ENCODE data around the gene MTX2.

Gene MTX2

GRCh38 chr2:176380341-176380740, 111.1 kb downstream of the MTX2 start:
- no peak for DNase-seq

GRCh38 chr2:176383100-176383499, 113.9 kb downstream of the MTX2 start:
- DNase-seq, result no peak

DNA sequence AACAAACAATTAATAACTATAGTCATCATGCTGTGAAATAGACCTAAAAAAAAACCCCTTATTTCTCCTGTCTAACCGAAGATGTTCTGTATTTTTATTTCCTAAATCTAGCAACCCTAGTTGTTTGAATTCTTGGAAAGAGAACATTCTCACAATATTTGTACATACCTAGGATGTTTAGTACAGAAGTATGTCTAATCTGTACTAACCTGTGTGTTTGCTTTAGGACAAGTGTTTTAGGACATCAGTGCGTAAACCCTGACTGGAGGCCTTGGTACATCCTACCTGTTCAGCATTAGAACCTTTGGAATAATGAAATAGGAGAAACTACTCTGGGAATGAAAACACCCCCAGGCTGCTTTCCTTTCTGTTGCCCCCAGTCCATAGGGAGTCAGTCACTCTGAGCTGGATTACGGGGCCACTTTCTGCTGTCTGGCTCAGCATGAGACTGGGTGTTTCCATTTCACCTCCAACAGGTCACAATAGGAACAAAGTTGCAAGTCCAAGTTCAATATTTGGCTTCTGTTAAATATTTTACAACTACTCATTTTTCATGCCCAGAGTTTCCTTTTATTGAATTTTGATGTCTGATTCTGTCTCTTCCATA, 114.7 kb downstream of the MTX2 start:
- no peak for DNase-seq

DNA sequence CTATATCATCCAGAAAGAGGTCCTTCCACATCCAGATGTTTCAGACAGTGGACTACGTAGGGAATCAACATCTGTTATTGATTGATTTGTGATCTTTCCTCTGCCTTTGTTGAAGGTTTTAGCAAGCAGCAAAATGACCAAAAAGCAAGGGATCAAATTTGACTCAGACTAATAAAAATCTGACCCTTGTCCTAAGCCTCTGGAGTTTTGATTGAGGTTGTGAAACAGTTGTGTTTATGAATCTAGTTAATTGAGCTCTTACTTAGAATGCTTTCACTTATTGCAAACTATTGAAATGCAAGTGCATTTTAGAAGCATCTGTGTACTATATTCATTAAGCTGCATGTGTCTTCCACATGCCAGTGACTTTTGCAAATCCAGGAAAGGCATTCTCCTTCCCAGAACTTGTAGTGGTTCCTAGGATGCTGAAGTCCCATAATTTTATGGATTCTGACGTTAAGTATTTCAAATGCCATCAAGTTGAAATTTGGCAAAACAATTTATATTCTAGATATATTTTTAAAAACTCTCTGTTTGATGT, 116.0 kb downstream of the MTX2 start:
- no peak for DNase-seq

DNA sequence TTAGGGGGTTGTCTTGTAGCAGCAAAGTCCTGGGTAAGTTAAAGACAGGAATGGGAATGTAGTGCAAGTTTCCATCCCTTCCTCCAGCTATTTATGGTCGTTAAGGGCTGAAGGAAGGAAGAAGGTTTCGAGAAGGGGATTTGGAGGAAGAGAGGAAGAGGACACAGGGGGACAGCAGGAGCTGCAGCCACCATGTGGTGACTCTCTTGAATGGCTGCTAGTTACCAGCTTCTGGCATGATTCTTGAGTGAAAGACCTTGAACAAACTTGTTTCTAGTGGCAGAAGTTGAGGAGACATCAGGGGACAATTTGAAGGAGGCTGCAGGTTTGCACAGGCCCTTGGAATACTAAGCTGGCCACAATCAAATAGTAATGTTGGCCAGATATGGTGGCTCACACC, 116.6 kb downstream of the MTX2 start:
- DNase-seq, result no peak
